Liver (tissue), 9 donors: Measurements from ENCODE around the gene AFAP1. TPM values are rescaled to one million over a fixed set of nuclear protein-coding genes. Genes with fewer than 3 reads are reported as not detected.

ENCODE experiments used
- DNase-seq: peaks from one replicate; pipeline ENCODE4 v3.0.0-alpha.2; 2017; ENCODE audit warnings: low spot score
- H3K27ac ChIP-seq, 2 donors: one replicate each; pipeline ENCODE4 v1.7.0; 2013; ENCODE audit warnings: inconsistent platforms in 2 of 2, low read length in 2 of 2, control low read depth in 1 of 2, low read depth in 1 of 2, mild to moderate bottlenecking in 1 of 2
- H3K27me3 ChIP-seq, 4 donors: one replicate each; pipeline versions ENCODE4 v1.6.1 to v1.7.0; 2013; ENCODE audit warnings: low read length in 3 of 4, inconsistent platforms in 1 of 4, mild to moderate bottlenecking in 1 of 4, moderate library complexity in 1 of 4; ENCODE audit not compliant: control insufficient read depth in 4 of 4, insufficient read depth in 4 of 4
- H3K36me3 ChIP-seq, 4 donors: one replicate each; pipeline versions ENCODE4 v1.6.1 to v1.7.0; 2013; ENCODE audit warnings: low read length in 3 of 4, mild to moderate bottlenecking in 3 of 4, low read depth in 1 of 4, moderate library complexity in 1 of 4; ENCODE audit not compliant: control insufficient read depth in 4 of 4, insufficient read depth in 3 of 4
- H3K4me1 ChIP-seq, 4 donors: one replicate each; pipeline versions ENCODE4 v1.6.1 to v1.7.0; 2013; ENCODE audit warnings: low read length in 3 of 4, mild to moderate bottlenecking in 3 of 4, moderate library complexity in 1 of 4; ENCODE audit not compliant: control insufficient read depth in 4 of 4, insufficient read depth in 4 of 4
- H3K4me3 ChIP-seq, 3 donors: one replicate each; pipeline versions ENCODE4 v1.6.1 to v1.7.0; 2013; ENCODE audit warnings: low read length in 3 of 3, control low read depth in 1 of 3, low read depth in 1 of 3, mild to moderate bottlenecking in 1 of 3
- H3K9ac ChIP-seq, 2 donors: one replicate each; pipeline ENCODE4 v1.7.0; 2013; ENCODE audit warnings: low read length in 2 of 2, mild to moderate bottlenecking in 2 of 2, moderate library complexity in 2 of 2, control low read depth in 1 of 2, low read depth in 1 of 2
- H3K9me3 ChIP-seq, 4 donors: one replicate each; pipeline versions ENCODE4 v1.6.1 to v1.7.0; 2013; ENCODE audit warnings: low read length in 3 of 4; ENCODE audit not compliant: control insufficient read depth in 4 of 4
- EGR1 ChIP-seq, 2 donors: IDR thresholded peaks; 2 replicates each; pipeline ENCODE4 v1.6.1; 2016 to 2018; ENCODE audit warnings: antibody characterized with exemption in 2 of 2, low read depth in 2 of 2
- FOXA1 ChIP-seq: IDR thresholded peaks from 2 replicates; pipeline ENCODE4 v1.6.1; 2016; ENCODE audit warnings: antibody characterized with exemption
- FOXA2 ChIP-seq: IDR thresholded peaks from 2 replicates; pipeline ENCODE4 v1.6.1; 2016; ENCODE audit warnings: antibody characterized with exemption
- GABPA ChIP-seq, 2 donors: IDR thresholded peaks in 1 of 2; conservative IDR thresholded peaks in 1 of 2; 2 replicates each; pipeline ENCODE4 v1.6.1; 2016; ENCODE audit warnings: antibody characterized with exemption in 2 of 2, mild to moderate bottlenecking in 1 of 2, moderate library complexity in 1 of 2
- HNF4A ChIP-seq, 2 donors: conservative IDR thresholded peaks; 2 replicates each; pipeline ENCODE4 v1.6.1; 2016; ENCODE audit warnings: antibody characterized with exemption in 2 of 2, mild to moderate bottlenecking in 2 of 2
- HNF4G ChIP-seq: IDR thresholded peaks from 2 replicates; pipeline ENCODE4 v1.6.1; 2016; ENCODE audit warnings: antibody characterized with exemption
- JUND ChIP-seq, 2 donors: IDR thresholded peaks; 2 replicates each; pipeline ENCODE4 v1.6.1; 2016; ENCODE audit warnings: antibody characterized with exemption in 2 of 2
- NR2F2 ChIP-seq: IDR thresholded peaks from 2 replicates; pipeline ENCODE4 v1.6.1; 2016; ENCODE audit warnings: antibody characterized with exemption
- RAD21 ChIP-seq, 2 donors: IDR thresholded peaks; 2 replicates each; pipeline ENCODE4 v1.6.1; 2016; ENCODE audit warnings: antibody characterized with exemption in 2 of 2, mild to moderate bottlenecking in 2 of 2
- RXRA ChIP-seq, 2 donors: IDR thresholded peaks; 2 replicates each; pipeline ENCODE4 v1.6.1; 2017 to 2018; ENCODE audit warnings: antibody characterized with exemption in 2 of 2, mild to moderate bottlenecking in 1 of 2
- SP1 ChIP-seq: IDR thresholded peaks from 2 replicates; pipeline ENCODE4 v1.6.1; 2018; ENCODE audit warnings: antibody characterized with exemption, mild to moderate bottlenecking
- TAF1 ChIP-seq: conservative IDR thresholded peaks from 2 replicates; pipeline ENCODE4 v1.6.1; 2016; ENCODE audit warnings: antibody characterized with exemption, mild to moderate bottlenecking
- YY1 ChIP-seq: IDR thresholded peaks from 2 replicates; pipeline ENCODE4 v1.6.1; 2016; ENCODE audit warnings: antibody characterized with exemption, mild to moderate bottlenecking
- WGBS: extraction: QIAGEN DNeasy Blood & Tissue Kit; methylation state at CpG from one replicate; pipeline ENCODE4 v1.1.7; 2013; 5-methylcytosine and 5-hydroxymethylcytosine counted together
- polyA plus RNA-seq, 2 donors: library from polyadenylated mRNA; stranded (reverse) in 1 of 2; unstranded in 1 of 2; fragments of 200-250 nt in 1 of 2; fragments of >200 nt in 1 of 2; fragmentation: Nextera tagmentation in 1 of 2; extraction: Ambion mirVana in 1 of 2; gene quantifications; one replicate each; pipeline versions ENCODE4 v1.2.1 to v1.2.3, GENCODE V29; 2013 to 2015
- total RNA-seq, 2 donors: library from RNA; depleted of rRNA; stranded (reverse); fragments of >200 nt; gene quantifications; one replicate each; pipeline ENCODE4 v1.2.3, GENCODE V29; 2014
- TF ChIP-seq, protein P1 (sequence below): fragments of 150-350 bp; IDR thresholded peaks from 2 replicates; pipeline ENCODE4 v1.5.1; 2017; ENCODE audit warnings: improper control_type of control experiment, low read depth, low read length; ENCODE audit not compliant: missing input control
- TF ChIP-seq, protein P2 (sequence below): IDR thresholded peaks from 2 replicates; pipeline ENCODE4 v1.6.1; 2016; ENCODE audit warnings: antibody characterized with exemption
- TF ChIP-seq, protein P3 (sequence below): IDR thresholded peaks from 2 replicates; pipeline ENCODE4 v1.6.1; 2016; ENCODE audit warnings: antibody characterized with exemption
- TF ChIP-seq, protein P4 (sequence below): IDR thresholded peaks from 2 replicates; pipeline ENCODE4 v1.6.1; 2016; ENCODE audit warnings: antibody characterized with exemption, mild to moderate bottlenecking
- TF ChIP-seq, protein P5 (sequence below): IDR thresholded peaks from 2 replicates; pipeline ENCODE4 v1.6.1; 2016; ENCODE audit warnings: antibody characterized with exemption
- donor health status: healthy.
- donor health status: healthy.
- donor health status: healthy.
- donor health status: healthy.
- donor health status: healthy.

The AFAP1 gene
- total and polyA plus RNA-seq, 4 donors = 0.40 to 3.2 (median 1.6) TPM

- TF ChIP-seq, protein P1, sequence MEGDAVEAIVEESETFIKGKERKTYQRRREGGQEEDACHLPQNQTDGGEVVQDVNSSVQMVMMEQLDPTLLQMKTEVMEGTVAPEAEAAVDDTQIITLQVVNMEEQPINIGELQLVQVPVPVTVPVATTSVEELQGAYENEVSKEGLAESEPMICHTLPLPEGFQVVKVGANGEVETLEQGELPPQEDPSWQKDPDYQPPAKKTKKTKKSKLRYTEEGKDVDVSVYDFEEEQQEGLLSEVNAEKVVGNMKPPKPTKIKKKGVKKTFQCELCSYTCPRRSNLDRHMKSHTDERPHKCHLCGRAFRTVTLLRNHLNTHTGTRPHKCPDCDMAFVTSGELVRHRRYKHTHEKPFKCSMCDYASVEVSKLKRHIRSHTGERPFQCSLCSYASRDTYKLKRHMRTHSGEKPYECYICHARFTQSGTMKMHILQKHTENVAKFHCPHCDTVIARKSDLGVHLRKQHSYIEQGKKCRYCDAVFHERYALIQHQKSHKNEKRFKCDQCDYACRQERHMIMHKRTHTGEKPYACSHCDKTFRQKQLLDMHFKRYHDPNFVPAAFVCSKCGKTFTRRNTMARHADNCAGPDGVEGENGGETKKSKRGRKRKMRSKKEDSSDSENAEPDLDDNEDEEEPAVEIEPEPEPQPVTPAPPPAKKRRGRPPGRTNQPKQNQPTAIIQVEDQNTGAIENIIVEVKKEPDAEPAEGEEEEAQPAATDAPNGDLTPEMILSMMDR = no peak
- TF ChIP-seq NR2F2 (no peak), JUND (IDR thresholded peaks at IDR 0.05) (no peak), TAF1 (no peak), RAD21 (IDR thresholded peaks at IDR 0.05) (no peak), RXRA (IDR thresholded peaks at IDR 0.05) (no peak), SP1 (no peak)
- Histone ChIP-seq H3K36me3 (no peaks in the 10 kb centered on the region), H3K4me3 (no peak overlapping the region), H3K9me3 (no peaks in the 10 kb centered on the region), H3K27ac (no peak overlapping the region), H3K4me1 (no peaks in the 10 kb centered on the region), H3K9ac (no peak overlapping the region), H3K27me3 (no peaks in the 10 kb centered on the region)
- no peak for DNase-seq
- 88% methylated on average over 15 of the region's 15 CpGs for WGBS
Observed at GRCh38 chr4:7753271-7753670, 186.4 kb downstream of the AFAP1 start.

DNA sequence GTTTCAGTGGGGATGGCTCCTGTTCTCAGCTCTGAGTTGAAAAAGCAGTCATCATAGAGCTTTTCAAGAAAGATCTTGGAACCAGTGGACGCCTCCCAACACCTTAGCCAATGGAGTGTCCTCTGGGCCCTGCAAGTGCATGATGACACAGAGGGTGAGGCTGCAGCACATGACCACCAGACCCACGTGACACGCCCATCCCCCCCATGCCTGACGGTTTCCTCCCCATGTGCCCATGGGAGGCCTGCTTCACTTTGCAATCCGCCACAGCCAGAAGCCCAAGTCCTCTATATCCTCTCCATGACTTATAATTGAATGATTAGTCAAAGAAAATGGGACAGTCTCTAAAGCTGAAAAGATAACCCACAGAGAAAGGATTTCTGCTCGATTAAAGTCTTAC lies 187.0 kb downstream of the AFAP1 start:
- H3K27ac ChIP-seq = no peak overlapping the region
- WGBS = 93% methylated on average over 6 of the region's 6 CpGs
- no peak for DNase-seq
- no peaks in the 10 kb centered on the region for H3K36me3 ChIP-seq
- no peak overlapping the region for H3K4me3 ChIP-seq
- H3K27me3 ChIP-seq = no peaks in the 10 kb centered on the region
- H3K9me3 ChIP-seq = no peaks in the 10 kb centered on the region
- no peak overlapping the region for H3K9ac ChIP-seq
- no peaks in the 10 kb centered on the region for H3K4me1 ChIP-seq
- TF ChIP-seq FOXA2 (no peak), HNF4G (no peak)

DNA sequence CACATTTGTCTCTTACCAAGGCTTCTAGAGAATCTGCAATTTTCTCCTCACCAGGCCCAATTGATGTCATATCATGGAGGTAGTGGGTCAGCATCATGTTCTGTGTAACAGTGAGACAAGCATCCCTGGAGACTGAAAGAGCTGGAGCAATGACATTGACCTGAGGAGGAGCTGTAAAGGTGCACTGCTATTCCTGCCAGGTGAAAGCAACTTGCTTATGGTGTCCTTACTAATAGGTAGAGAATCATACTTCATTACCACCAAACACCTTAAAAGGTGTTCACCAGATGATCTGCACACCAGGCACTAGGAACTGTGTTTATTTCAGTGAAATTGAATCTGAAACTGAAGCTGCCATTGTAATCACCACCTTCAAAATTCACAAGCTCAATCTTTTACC lies 188.7 kb downstream of the AFAP1 start:
- Histone ChIP-seq H3K36me3 (no peaks in the 10 kb centered on the region), H3K9me3 (no peaks in the 10 kb centered on the region), H3K9ac (no peak overlapping the region), H3K27me3 (no peaks in the 10 kb centered on the region), H3K27ac (no peak overlapping the region), H3K4me3 (no peak overlapping the region), H3K4me1 (no peaks in the 10 kb centered on the region)
- no peak for DNase-seq
- TF ChIP-seq FOXA1 (no peak), YY1 (no peak), RAD21 (IDR thresholded peaks at IDR 0.05) (no peak), GABPA (IDR thresholded peaks at IDR 0.05 in 1 of 2, conservative IDR thresholded peaks at IDR 0.05 in 1 of 2) (no peak), SP1 (no peak), RXRA (IDR thresholded peaks at IDR 0.05) (no peak), JUND (IDR thresholded peaks at IDR 0.05) (no peak), TAF1 (no peak), FOXA2 (no peak), NR2F2 (no peak), HNF4G (no peak), EGR1 (IDR thresholded peaks at IDR 0.05; ENCODE audit: low read depth in 2 of 2) (no peak), HNF4A (conservative IDR thresholded peaks at IDR 0.05) (no peak)
- TF ChIP-seq, protein P2, sequence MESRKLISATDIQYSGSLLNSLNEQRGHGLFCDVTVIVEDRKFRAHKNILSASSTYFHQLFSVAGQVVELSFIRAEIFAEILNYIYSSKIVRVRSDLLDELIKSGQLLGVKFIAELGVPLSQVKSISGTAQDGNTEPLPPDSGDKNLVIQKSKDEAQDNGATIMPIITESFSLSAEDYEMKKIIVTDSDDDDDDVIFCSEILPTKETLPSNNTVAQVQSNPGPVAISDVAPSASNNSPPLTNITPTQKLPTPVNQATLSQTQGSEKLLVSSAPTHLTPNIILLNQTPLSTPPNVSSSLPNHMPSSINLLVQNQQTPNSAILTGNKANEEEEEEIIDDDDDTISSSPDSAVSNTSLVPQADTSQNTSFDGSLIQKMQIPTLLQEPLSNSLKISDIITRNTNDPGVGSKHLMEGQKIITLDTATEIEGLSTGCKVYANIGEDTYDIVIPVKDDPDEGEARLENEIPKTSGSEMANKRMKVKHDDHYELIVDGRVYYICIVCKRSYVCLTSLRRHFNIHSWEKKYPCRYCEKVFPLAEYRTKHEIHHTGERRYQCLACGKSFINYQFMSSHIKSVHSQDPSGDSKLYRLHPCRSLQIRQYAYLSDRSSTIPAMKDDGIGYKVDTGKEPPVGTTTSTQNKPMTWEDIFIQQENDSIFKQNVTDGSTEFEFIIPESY = no peak
- TF ChIP-seq, protein P3, sequence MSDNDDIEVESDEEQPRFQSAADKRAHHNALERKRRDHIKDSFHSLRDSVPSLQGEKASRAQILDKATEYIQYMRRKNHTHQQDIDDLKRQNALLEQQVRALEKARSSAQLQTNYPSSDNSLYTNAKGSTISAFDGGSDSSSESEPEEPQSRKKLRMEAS = no peak
- TF ChIP-seq, protein P1 = no peak
- TF ChIP-seq, protein P4, sequence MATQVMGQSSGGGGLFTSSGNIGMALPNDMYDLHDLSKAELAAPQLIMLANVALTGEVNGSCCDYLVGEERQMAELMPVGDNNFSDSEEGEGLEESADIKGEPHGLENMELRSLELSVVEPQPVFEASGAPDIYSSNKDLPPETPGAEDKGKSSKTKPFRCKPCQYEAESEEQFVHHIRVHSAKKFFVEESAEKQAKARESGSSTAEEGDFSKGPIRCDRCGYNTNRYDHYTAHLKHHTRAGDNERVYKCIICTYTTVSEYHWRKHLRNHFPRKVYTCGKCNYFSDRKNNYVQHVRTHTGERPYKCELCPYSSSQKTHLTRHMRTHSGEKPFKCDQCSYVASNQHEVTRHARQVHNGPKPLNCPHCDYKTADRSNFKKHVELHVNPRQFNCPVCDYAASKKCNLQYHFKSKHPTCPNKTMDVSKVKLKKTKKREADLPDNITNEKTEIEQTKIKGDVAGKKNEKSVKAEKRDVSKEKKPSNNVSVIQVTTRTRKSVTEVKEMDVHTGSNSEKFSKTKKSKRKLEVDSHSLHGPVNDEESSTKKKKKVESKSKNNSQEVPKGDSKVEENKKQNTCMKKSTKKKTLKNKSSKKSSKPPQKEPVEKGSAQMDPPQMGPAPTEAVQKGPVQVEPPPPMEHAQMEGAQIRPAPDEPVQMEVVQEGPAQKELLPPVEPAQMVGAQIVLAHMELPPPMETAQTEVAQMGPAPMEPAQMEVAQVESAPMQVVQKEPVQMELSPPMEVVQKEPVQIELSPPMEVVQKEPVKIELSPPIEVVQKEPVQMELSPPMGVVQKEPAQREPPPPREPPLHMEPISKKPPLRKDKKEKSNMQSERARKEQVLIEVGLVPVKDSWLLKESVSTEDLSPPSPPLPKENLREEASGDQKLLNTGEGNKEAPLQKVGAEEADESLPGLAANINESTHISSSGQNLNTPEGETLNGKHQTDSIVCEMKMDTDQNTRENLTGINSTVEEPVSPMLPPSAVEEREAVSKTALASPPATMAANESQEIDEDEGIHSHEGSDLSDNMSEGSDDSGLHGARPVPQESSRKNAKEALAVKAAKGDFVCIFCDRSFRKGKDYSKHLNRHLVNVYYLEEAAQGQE = no peak
- TF ChIP-seq, protein P5, sequence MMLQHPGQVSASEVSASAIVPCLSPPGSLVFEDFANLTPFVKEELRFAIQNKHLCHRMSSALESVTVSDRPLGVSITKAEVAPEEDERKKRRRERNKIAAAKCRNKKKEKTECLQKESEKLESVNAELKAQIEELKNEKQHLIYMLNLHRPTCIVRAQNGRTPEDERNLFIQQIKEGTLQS = no peak
